ENCODE results near the gene CATSPER1.

The CATSPER1 gene

DNA sequence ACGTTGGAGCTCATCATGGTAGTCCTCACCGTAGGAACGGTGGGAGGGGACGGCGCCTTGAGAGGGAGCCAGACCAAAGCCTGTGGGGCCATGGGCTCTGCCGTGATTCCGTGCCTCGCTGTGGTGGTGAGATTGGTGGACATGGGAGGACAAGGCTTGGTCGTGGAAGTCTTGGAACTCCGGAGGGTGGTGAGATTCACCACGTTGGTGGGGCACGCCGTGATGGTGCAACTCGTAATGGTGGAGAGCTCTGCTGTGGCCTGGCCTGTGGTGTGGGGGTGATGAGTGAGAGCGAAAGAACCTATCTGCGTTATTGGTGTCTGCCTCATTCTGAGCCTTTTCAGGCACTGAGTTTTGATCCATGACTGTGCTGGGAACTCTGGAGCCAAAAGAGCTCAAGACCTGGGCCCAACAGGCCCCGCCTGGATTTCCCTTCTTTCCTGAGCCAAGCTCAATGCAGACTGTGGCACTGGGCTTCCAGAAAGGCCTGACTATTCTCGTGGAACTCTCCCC, at the start of gene CATSPER1:
Gene CATSPER1 (minus strand): TSS at position 463 of the 513 bp plus-strand sequence. CDS start 100 bp downstream, at position 363.
- DNase-seq, result no peak

DNA sequence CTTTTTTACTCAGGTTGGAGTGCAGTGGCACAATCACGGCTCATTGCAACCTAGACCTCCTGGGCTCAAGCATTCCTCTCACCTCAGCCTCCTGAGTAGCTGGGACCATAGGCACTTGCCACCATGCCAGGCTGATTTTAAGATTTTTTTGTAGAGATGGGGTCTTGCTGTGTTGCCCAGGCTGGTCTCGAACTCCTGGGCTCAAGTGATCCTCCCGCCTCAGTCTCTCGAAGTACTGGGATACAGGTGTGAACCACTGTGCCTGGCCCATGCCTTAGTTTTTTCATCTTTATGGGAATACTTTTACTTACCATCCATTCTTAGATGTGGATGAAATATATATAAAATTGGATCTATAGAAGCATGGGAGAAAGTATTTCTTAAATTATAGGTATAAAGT, 49.0 kb upstream of the CATSPER1 start:
- DNase-seq, result no peak

DNA sequence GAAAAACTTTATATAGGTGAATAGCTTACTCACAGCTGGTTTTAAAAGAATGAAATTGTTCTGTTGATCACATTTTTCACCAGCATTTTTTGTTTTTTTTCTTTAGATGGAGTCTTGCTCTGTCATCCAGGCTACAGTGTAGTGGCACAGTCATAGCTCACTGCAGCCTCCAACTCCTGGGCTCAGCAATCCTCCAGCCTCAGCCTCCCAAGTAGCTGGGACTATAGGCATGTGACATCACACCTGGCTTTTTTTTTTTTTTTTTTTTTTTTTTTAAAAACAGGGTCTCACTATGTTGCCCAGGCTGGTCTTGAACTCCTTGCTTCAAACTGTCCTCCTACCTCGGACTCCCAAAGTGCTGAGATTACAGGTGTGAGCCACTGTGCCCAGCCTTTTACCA, 47.4 kb upstream of the CATSPER1 start:
- no peak for DNase-seq

- no peak for DNase-seq
Measured at GRCh38 chr11:66072518-66072917, 46.2 kb upstream of the CATSPER1 start.

DNA sequence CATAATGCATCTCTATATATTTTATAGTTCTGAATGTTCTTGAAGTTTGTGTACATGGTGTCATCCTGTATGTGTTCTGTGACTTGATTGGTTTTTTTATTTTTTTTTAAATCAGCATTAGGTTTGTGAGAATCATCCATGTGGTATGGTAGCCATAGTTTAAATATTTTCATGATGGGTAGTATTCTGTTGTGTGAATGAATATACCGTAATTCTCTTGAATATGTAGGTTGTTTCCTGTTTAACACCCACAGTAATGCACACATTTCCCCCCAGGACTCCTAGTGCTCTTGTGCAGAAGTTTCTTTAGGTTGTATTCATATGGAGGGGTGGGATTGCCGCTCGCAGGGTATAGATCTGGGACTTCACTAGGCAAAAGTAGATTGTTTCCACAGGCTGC, 45.8 kb upstream of the CATSPER1 start:
- no peak for DNase-seq

- no peak for DNase-seq
Measured at GRCh38 chr11:66071381-66071801, 45.1 kb upstream of the CATSPER1 start.

- no peak for DNase-seq
Measured at GRCh38 chr11:66070604-66071380, 44.5 kb upstream of the CATSPER1 start.

GRCh38 chr11:66069715-66070603, 43.7 kb upstream of the CATSPER1 start, which contains the start of gene PACS1:
PACS1 (plus strand) TSS chr11:66070272; CDS start chr11:66070487, 215 bp downstream.
- peak; percentile 87 for DNase-seq

DNA sequence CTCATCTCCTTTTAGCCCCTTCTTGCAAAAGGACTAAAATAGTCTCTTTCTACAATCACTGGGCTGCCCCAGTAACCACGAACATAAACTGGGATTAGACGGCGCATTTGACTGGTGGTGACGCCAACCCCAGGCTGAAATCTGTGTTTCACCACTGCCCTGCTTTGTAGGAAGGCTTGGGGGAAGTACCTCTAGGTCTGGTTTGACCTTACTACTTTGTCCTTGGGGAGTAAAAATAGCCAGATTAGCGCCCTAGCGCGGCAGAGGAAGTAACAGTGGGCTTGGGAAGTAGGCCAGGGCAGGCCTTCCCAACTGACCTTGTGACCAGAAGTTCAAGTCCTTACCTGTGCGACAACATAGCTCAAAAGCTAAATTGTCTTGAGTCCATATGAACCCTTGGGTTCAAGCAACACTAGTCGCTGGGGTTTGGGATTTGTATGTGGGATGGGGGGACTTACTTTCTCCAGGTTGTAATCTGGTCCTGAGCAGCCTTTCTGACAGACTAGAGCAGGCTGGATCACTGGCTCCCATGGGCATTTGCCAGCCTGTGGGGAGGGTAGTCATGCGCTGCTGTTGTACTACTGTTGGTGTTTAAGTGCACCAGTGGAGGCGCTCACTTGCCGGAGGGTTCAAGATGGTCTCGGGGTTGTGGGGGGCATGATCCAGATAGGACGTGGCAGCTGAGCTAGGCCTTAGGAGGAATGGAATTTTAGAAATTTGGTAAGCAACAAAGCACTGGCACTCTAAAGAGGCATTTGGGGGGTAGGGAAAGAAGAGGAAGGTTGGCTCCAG, 42.8 kb upstream of the CATSPER1 start:
- peak; percentile 56 for DNase-seq

- DNase-seq, result peak; percentile 71
Measured at GRCh38 chr11:66068154-66068821, 42.0 kb upstream of the CATSPER1 start.

- no peak for DNase-seq
Measured at GRCh38 chr11:66067640-66068039, 41.4 kb upstream of the CATSPER1 start.

DNA sequence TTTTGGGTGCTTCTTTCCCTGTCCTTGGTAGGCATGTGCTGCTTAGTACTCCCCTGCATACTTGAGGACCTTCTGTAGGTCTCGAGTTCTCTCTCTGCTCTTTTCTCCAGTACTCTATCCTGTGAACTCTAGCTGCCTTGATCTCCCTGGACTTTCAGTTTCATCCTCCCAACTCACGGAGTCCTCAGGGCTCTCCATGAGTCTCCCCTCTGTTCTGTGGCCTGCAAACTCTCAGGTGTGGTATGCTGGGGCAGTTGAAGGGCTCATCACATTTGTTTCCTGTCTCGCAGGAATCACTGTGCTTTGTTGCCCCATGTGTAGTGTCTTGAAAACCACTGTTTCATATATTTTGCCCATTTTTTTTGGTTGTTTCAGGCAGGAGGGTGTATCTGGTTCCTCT, 40.5 kb upstream of the CATSPER1 start:
- no peak for DNase-seq

DNA sequence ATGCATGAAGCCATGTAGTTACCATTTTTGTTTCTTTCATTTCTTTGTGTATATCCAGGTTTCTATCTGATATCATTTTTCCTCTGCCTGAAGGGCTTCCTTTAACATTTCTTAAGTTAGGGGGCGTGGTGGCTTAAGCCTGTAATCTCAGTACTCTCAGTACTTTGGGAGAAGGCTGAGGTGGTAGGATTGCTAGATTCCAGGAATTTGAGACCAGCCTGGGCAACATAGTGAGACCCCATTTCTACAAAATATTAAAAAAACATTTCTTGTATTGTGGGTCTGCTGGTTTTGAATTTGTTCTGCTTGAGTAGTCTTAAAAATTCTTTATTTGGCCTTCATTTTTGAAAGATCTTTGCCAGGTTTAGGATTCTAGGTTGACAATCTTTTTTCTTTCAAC, 38.3 kb upstream of the CATSPER1 start:
- DNase-seq, result no peak

DNA sequence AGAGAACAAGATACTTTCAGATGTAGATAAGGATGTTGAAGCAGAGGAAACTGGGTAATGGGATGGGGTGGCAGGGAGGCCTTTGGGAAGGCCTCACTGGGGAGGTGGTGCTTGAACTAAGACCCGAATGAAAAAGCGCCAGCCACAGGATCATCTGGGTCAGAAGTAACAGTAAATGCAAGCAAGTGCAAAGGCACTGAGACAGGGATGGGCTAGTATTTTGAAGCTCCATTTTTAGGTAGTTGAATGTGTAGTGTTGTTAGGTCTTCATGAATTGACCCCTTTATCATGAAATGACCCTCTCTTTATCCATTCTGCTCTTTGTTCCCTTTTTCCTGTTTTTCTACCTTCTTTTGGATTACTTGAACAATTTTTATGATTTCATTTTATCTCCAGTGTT, 37.6 kb upstream of the CATSPER1 start:
- no peak for DNase-seq

GRCh38 chr11:66062408-66062807, 36.1 kb upstream of the CATSPER1 start:
- no peak for DNase-seq

- DNase-seq, result no peak
Measured at GRCh38 chr11:66061268-66061667, 35.0 kb upstream of the CATSPER1 start.

DNA sequence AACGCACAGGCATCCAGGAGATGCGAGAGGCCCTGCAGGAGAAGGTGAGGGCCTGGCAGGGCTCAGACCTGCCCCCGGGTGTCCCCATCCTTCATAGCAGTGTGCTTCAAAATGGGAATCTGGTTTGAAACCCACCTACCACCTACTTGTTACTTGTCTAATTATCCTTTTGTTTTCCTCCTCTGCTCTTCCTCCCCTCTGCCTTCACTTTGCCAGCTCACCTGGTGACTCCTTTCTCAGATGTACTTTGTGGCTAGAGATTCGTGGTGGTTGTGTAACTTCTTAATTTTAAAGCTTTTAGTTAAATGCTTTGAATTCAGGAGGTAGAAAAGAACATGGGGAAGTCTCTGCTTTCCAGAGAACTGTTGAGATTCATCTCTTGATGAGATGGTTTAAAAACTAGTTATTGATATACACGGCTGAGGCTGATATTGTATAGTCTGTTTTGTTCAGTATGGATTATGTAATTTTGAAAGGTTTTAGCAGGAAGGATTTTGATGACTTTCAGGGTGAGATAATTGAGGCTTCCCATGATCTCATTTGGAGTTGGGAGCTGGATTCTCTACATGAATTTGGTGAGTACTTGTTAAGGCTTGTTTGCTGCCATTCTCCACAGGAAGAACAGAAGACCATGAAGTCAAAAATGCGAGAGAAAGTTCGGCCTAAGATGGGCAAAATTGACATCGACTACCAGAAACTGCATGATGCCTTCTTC, 33.8 kb upstream of the CATSPER1 start:
- no peak for DNase-seq

DNA sequence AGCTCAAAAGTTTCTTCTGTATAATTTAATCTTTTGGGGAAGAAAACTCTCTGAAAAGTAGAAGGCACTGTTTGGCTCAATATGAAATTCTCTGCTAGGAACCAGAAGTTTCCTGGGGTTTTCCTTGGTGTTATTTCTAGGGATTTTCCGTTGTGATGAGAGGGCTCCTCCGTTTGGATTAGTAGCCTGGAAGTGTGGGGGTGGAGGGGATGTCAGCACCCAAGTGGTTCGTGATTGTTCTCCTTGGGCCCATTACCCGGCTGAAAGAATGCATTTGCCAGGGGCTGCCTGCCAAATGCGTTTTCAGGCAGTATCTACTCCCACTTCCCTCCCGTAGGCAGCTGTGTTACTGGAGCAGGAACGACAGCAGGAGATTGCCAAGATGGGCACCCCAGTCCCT, 30.2 kb upstream of the CATSPER1 start:
- no peak for DNase-seq

DNA sequence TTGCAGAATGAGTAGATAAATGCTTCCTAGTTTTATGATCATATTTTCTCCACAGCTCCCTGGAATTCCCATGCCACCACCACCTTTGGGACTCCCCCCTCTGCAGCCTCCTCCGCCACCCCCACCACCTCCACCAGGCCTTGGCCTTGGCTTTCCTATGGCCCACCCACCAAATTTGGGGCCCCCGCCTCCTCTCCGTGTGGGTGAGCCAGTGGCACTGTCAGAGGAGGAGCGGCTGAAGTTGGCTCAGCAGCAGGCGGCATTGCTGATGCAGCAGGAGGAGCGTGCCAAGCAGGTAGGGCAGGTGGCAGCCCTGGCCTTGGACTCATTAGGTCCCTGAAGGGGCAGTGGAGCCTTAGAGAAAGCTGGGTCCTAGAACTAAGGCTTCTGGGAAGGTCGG, 28.7 kb upstream of the CATSPER1 start:
- DNase-seq, result no peak

DNA sequence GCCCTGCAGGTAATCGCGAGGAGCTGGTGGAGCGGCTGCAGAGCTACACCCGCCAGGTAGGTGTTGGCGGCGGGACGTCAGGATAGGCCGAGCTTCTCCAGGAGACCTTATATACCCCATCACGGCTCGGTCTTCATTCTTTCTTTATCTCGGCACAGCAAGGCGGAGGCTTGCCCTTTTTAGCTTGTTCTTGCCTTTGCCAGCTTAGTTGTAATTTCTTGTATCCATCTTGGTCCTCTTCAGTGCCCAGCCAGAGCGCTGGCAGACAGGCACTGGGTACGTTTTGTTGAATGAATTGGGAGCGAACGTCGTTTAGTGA, 26.3 kb upstream of the CATSPER1 start:
- DNase-seq, result no peak

DNA sequence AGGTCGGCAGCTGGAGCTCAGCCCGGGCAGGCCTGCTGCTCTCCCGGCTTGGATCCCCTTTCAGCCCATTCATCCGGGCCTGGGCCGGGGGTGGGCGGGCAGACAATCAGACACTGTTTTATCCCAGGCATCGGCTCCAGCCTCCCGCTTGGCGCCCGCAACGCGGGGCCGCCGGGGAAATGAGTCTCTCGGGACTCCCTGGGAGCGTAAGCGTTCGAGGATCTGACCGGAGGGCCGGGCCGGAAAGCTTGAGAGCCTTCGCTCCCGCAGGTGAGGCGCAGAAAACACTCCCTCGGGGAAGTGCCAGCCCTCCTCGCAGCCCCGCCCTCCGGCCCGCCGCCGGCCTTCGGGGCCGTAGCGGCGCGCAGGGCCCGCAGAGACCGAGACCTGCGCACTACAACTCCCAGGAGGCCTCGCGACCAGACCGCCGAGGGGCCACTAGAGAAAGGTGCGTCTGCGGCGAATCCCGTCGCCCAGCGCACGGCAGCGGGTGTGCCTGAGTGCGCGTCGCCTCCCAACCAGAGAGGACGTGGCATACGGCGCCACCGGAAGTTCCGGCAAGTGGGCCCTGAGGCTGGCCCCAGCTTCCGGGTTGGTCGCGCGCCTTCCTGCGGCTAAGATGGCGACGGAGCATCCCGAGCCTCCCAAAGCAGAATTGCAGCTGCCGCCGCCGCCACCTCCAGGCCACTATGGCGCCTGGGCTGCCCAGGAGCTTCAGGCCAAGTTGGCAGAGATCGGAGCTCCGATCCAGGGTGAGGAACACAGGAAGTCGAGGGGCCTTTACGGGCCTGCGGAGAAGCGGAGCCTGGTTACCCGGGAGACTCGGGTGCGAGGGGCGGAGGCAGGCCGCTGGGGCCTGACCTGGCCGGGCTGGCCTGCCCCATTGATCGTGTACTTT, 25.7 kb upstream of the CATSPER1 start, which contains the start of gene SF3B2:
Gene SF3B2 (plus strand): TSS at position 599 of the 898 bp plus-strand sequence. CDS start 21 bp downstream, at position 620.
- DNase-seq, result peak; percentile 98

All from CD4-positive, alpha-beta T cell treated with Interferon gamma for 1 hour (primary cell).